Endothelial cell of umbilical vein (primary cell): ENCODE measurements around the gene ADARB2. TPM values are rescaled to one million over a fixed set of nuclear protein-coding genes. Genes with fewer than 3 reads are reported as not detected.

Source experiments
- BruUV-seq: library from RNA; stranded (reverse); fragments of 400-500 nt; replicated peaks from 2 replicates; lab custom pipeline; 2021; lab: Mats Ljungman, UMichigan
- CTCF ChIA-PET: fragments of 300-600, 350-600 bp; sonication (Branson Sonifier 250); formaldehyde crosslinking; loops from one replicate; lab custom pipeline; 2021; ENCODE audit warnings: antibody characterized with exemption, inconsistent platforms; lab: Charles Lee
- POLR2A ChIA-PET: fragments of 300-600, 350-600 bp; sonication (Branson Sonifier 250); formaldehyde crosslinking; loops from one replicate; lab custom pipeline; 2021; ENCODE audit warnings: antibody characterized with exemption, inconsistent platforms; lab: Charles Lee
- DNase-seq: peaks from one replicate; pipeline ENCODE4 v3.0.0-alpha.2; 2011; ENCODE audit warnings: low read depth, low spot score
- FAIRE-seq: peaks from 2 replicates; lab custom pipeline; 2011; peaks lifted over from hg19 to GRCh38; lab: Jason Lieb, UNC
- H2AFZ ChIP-seq: 2 replicates; pipeline ENCODE4 v1.6.0; 2012; ENCODE audit warnings: low read depth, low read length, control low read depth, inconsistent platforms
- H3K27ac ChIP-seq: 2 replicates; pipeline ENCODE4 v1.5.1; 2011; ENCODE audit warnings: low read depth, mild to moderate bottlenecking, control low read depth, low read length, moderate library complexity; ENCODE audit not compliant: insufficient read depth
- H3K27me3 ChIP-seq, 2 experiments: 2 replicates each; pipeline versions ENCODE4 v1.6.0 to v1.6.1; 2011; ENCODE audit warnings: low read length in 2 of 2, mixed read lengths in 1 of 2; ENCODE audit not compliant: control insufficient read depth in 2 of 2, insufficient read depth in 2 of 2
- H3K36me3 ChIP-seq, 2 experiments: 2 replicates in 1 of 2; 3 replicates in 1 of 2; pipeline ENCODE4 v1.5.1; 2011; ENCODE audit warnings: low read length in 2 of 2, mild to moderate bottlenecking in 1 of 2, moderate library complexity in 1 of 2; ENCODE audit not compliant: control insufficient read depth in 2 of 2, insufficient read depth in 2 of 2; ENCODE audit errors: extremely low read depth in 1 of 2
- H3K4me1 ChIP-seq: 3 replicates; pipeline ENCODE4 v1.5.1; 2011; ENCODE audit warnings: mild to moderate bottlenecking, low read length; ENCODE audit not compliant: control insufficient read depth, insufficient read depth; ENCODE audit errors: extremely low read depth
- H3K4me2 ChIP-seq: 2 replicates; pipeline ENCODE4 v1.6.1; 2011; ENCODE audit warnings: low read length, control low read depth, mixed read lengths; ENCODE audit not compliant: insufficient read depth
- H3K4me3 ChIP-seq, 3 experiments: fragments of 200-600 bp in 1 of 3; sonication (generic), shearing (Covaris generic) in 1 of 3; replicated peaks in 1 of 3; 2 replicates each; pipeline ENCODE4 v1.5.1; 2011 to 2016; ENCODE audit warnings: control low read depth in 3 of 3, low read length in 3 of 3, mild to moderate bottlenecking in 2 of 3, inconsistent platforms in 1 of 3, low read depth in 1 of 3, moderate library complexity in 1 of 3; ENCODE audit not compliant: insufficient read depth in 1 of 3
- H3K79me2 ChIP-seq: 2 replicates; pipeline ENCODE4 v1.6.0; 2012; ENCODE audit warnings: low read length, inconsistent platforms; ENCODE audit not compliant: control insufficient read depth, insufficient read depth
- H3K9ac ChIP-seq: replicated peaks from 2 replicates; pipeline ENCODE3; 2011; ENCODE audit warnings: low read length, control low read depth; ENCODE audit not compliant: insufficient read depth; ENCODE audit errors: extremely low read depth
- H3K9me1 ChIP-seq: replicated peaks from 3 replicates; pipeline ENCODE4 v1.6.0; 2011; ENCODE audit warnings: mild to moderate bottlenecking, low read length; ENCODE audit not compliant: control insufficient read depth, insufficient read depth; ENCODE audit errors: extremely low read depth
- H3K9me3 ChIP-seq: replicated peaks from 2 replicates; pipeline ENCODE4 v1.5.1; 2012; ENCODE audit warnings: low read length, inconsistent platforms; ENCODE audit not compliant: control insufficient read depth, insufficient read depth
- H4K20me1 ChIP-seq: replicated peaks from 2 replicates; pipeline ENCODE3; 2011; ENCODE audit warnings: mild to moderate bottlenecking, low read length; ENCODE audit not compliant: control insufficient read depth, insufficient read depth; ENCODE audit errors: extremely low read depth
- CTCF ChIP-seq, 2 donors: IDR thresholded peaks; 1 replicate in 1 of 2; 2 replicates in 1 of 2; pipeline ENCODE4 v1.5.1; 2011; ENCODE audit warnings: low read length in 2 of 2, mild to moderate bottlenecking in 2 of 2, moderate library complexity in 2 of 2, control low read depth in 1 of 2, inconsistent platforms in 1 of 2, low read depth in 1 of 2; ENCODE audit not compliant: insufficient read depth in 1 of 2; ENCODE audit errors: extremely low read depth in 1 of 2
- EZH2 ChIP-seq: IDR thresholded peaks from 2 replicates; pipeline ENCODE4 v1.6.1; 2012; ENCODE audit warnings: borderline replicate concordance, low read depth, mild to moderate bottlenecking, moderate library complexity, low read length, inconsistent platforms; ENCODE audit not compliant: severe bottlenecking
- FOS ChIP-seq: IDR thresholded peaks from 2 replicates; pipeline ENCODE4 v1.6.1; 2011; ENCODE audit warnings: mild to moderate bottlenecking, low read length, moderate library complexity, borderline replicate concordance; ENCODE audit not compliant: insufficient read depth
- GATA2 ChIP-seq: IDR thresholded peaks from 2 replicates; pipeline ENCODE4 v1.7.0; 2011; ENCODE audit warnings: low read depth, mild to moderate bottlenecking, moderate library complexity, mixed read lengths, low read length; ENCODE audit not compliant: insufficient read length, insufficient read depth
- JUN ChIP-seq: IDR thresholded peaks from 2 replicates; pipeline ENCODE4 v1.6.1; 2011; ENCODE audit warnings: borderline replicate concordance, low read depth; ENCODE audit not compliant: insufficient read length, insufficient read depth
- MAX ChIP-seq: IDR thresholded peaks from 2 replicates; pipeline ENCODE4 v1.6.1; 2011; ENCODE audit not compliant: insufficient read depth, insufficient read length
- MYC ChIP-seq: IDR thresholded peaks from one replicate; pipeline ENCODE4 v1.6.1; 2011; ENCODE audit warnings: mild to moderate bottlenecking, low read depth, low read length
- POLR2A ChIP-seq: IDR thresholded peaks from 2 replicates; pipeline ENCODE4 v1.6.1; 2012; ENCODE audit warnings: low read depth, mild to moderate bottlenecking, control low read depth, low read length
- POLR2AphosphoS5 ChIP-seq: IDR thresholded peaks from 2 replicates; pipeline ENCODE4 v1.6.1; 2012; ENCODE audit warnings: low read depth, mild to moderate bottlenecking, control low read depth, low read length, moderate library complexity; ENCODE audit not compliant: insufficient read depth
- dilution Hi-C: fragments of 300-500 bp; cut with MboI; formaldehyde crosslinking; loops from one replicate; pipeline ENCODE4 v1.15.0; 2019; ENCODE audit warnings: low sequenced_read_pairs; ENCODE audit not compliant: extremely low pct_ligation_motif_present
- intact Hi-C: fragments of 100-400 bp; cut with micrococcal nuclease; formaldehyde crosslinking; loops from one replicate; pipeline ENCODE4 v1.10.0; 2022
- polyA plus RNA-seq, 4 experiments: library from polyadenylated mRNA; depleted of rRNA in 3 of 4; stranded (reverse) in 3 of 4; unstranded in 1 of 4; fragments of >200 nt; gene quantifications; 2 replicates each; pipeline versions ENCODE4 v1.2.1 to v1.2.3, GENCODE V29; 2011 to 2012; ENCODE audit warnings: missing spikeins in 1 of 4
- total RNA-seq: library from RNA; stranded (reverse); gene quantifications from 2 replicates; pipeline ENCODE4 v1.2.3, GENCODE V29; 2021

The ADARB2 gene
- total and polyA plus RNA-seq, 2 donors (not counting 3 experiments of a cell fraction or from before 2014, with no cell fraction given): not detected

- Histone ChIP-seq H3K9ac (no peak overlapping the region), H3K27ac (no peak overlapping the region), H3K4me1 (no peaks in the 10 kb centered on the region), H3K9me1 (no peaks in the 10 kb centered on the region), H3K4me3 (no peak overlapping the region), H3K36me3 (no peaks in the 10 kb centered on the region), H4K20me1 (no peaks in the 10 kb centered on the region), H3K9me3 (no peaks in the 10 kb centered on the region), H3K79me2 (no peaks in the 10 kb centered on the region), H3K27me3 (no peaks in the 10 kb centered on the region), H2AFZ (no peak overlapping the region), H3K4me2 (no peak overlapping the region)
- CTCF ChIA-PET: no interaction called here
- POLR2A ChIA-PET: no interaction called here
- dilution Hi-C loops: no loop called here
- FAIRE-seq (no peak), DNase-seq (no peak)
- BruUV-seq: no TSS peak
- intact Hi-C loops: no loop called here
- no peak for TF ChIP-seq CTCF (IDR thresholded peaks at IDR 0.05; ENCODE audit: extremely low read depth in 1 of 2, insufficient read depth in 1 of 2, low read depth in 1 of 2, low read length in 2 of 2)
- TF ChIP-seq GATA2: no peak
- no peak for TF ChIP-seq FOS
- no peak for TF ChIP-seq MYC
- TF ChIP-seq MAX: no peak
- no peak for TF ChIP-seq JUN
- no peak for TF ChIP-seq POLR2A
- no peak for TF ChIP-seq EZH2
- no peak for TF ChIP-seq POLR2AphosphoS5
Measured at GRCh38 chr10:1360011-1360557, 377.2 kb downstream of the ADARB2 start.
